ENCODE results near the gene KCNG4.

KCNG4 gene

GRCh38 chr16:84182680-84183571 lies 56.9 kb downstream of the KCNG4 start:
- DNase-seq (ENCODE audit: low read depth), result no peak

- no peak for DNase-seq (ENCODE audit: low read depth)
These were observed 57.7 kb downstream of the KCNG4 start for GRCh38 chr16:84182104-84182503.

- no peak for DNase-seq (ENCODE audit: low read depth)
These were observed 58.5 kb downstream of the KCNG4 start for GRCh38 chr16:84181144-84181915.

- DNase-seq (ENCODE audit: low read depth), result no peak
These were observed 59.2 kb downstream of the KCNG4 start for GRCh38 chr16:84180519-84181140.

- DNase-seq (ENCODE audit: low read depth), result no peak
These were observed 60.0 kb downstream of the KCNG4 start for GRCh38 chr16:84179612-84180320.

GRCh38 chr16:84178892-84179611 lies 60.8 kb downstream of the KCNG4 start:
- no peak for DNase-seq (ENCODE audit: low read depth)

- DNase-seq (ENCODE audit: low read depth), result no peak
These were observed 61.6 kb downstream of the KCNG4 start for GRCh38 chr16:84178146-84178765.

GRCh38 chr16:84177741-84178073 lies 62.1 kb downstream of the KCNG4 start:
- DNase-seq (ENCODE audit: low read depth), result peak; percentile 77

- no peak for DNase-seq (ENCODE audit: low read depth)
These were observed 63.4 kb downstream of the KCNG4 start for GRCh38 chr16:84176192-84177053.

- DNase-seq (ENCODE audit: low read depth), result peak; percentile 30
These were observed 64.3 kb downstream of the KCNG4 start for GRCh38 chr16:84175350-84176081.

GRCh38 chr16:84174396-84174795 lies 65.4 kb downstream of the KCNG4 start:
- no peak for DNase-seq (ENCODE audit: low read depth)

GRCh38 chr16:84169765-84170310 lies 70.0 kb downstream of the KCNG4 start:
- DNase-seq (ENCODE audit: low read depth), result no peak

All from iris pigment epithelial cell (primary cell).